Small intestine (tissue), 16 donors: ENCODE results near the gene IL12B. TPM values are rescaled to one million over a fixed set of nuclear protein-coding genes. Genes with fewer than 3 reads are reported as not detected.
"Not testable (repeated sequence)": the region's sequence is repeated elsewhere in the genome, so short reads cannot be mapped to it uniquely, and the experiment has no call there.

ENCODE experiments used
- DNase-seq, 2 donors: peaks; one replicate each; pipeline versions ENCODE4 v3.0.0 to v3.0.0-alpha.2; 2013
- FAIRE-seq: peaks from 2 replicates; lab custom pipeline; 2012; peaks lifted over from hg19 to GRCh38; lab: Jason Lieb, UNC
- H3K27ac ChIP-seq, 3 donors: one replicate each; pipeline ENCODE4 v1.5.1; 2013; ENCODE audit warnings: low read length in 2 of 3, mild to moderate bottlenecking in 2 of 3, control low read depth in 1 of 3, inconsistent platforms in 1 of 3, low read depth in 1 of 3, moderate library complexity in 1 of 3
- H3K27me3 ChIP-seq, 3 donors: one replicate each; pipeline ENCODE4 v1.6.1; 2013; ENCODE audit warnings: low read length in 3 of 3, inconsistent platforms in 1 of 3; ENCODE audit not compliant: control insufficient read depth in 3 of 3, insufficient read depth in 3 of 3
- H3K36me3 ChIP-seq, 3 donors: one replicate each; pipeline ENCODE4 v1.6.1; 2013; ENCODE audit warnings: low read length in 3 of 3, inconsistent platforms in 1 of 3, low read depth in 1 of 3, mild to moderate bottlenecking in 1 of 3, moderate library complexity in 1 of 3; ENCODE audit not compliant: control insufficient read depth in 3 of 3, insufficient read depth in 2 of 3
- H3K4me1 ChIP-seq, 3 donors: one replicate each; pipeline ENCODE4 v1.6.1; 2013; ENCODE audit warnings: low read length in 2 of 3, inconsistent platforms in 1 of 3, low read depth in 1 of 3, mild to moderate bottlenecking in 1 of 3, moderate library complexity in 1 of 3; ENCODE audit not compliant: control insufficient read depth in 3 of 3, insufficient read depth in 2 of 3
- H3K4me3 ChIP-seq, 3 donors: one replicate each; pipeline ENCODE4 v1.5.1; 2013; ENCODE audit warnings: low read length in 3 of 3, control low read depth in 1 of 3, inconsistent platforms in 1 of 3, low read depth in 1 of 3, mild to moderate bottlenecking in 1 of 3, moderate library complexity in 1 of 3
- H3K9me3 ChIP-seq, 2 donors: one replicate each; pipeline ENCODE4 v1.6.1; 2013; ENCODE audit warnings: low read depth in 1 of 2, low read length in 1 of 2; ENCODE audit not compliant: control insufficient read depth in 2 of 2, insufficient read depth in 1 of 2
- WGBS, 3 donors: extraction: QIAGEN DNeasy Blood & Tissue Kit; methylation state at CpG; one replicate each; pipeline ENCODE4 v1.1.7; 2013; 5-methylcytosine and 5-hydroxymethylcytosine counted together
- long read RNA-seq, 10 donors: transcript quantifications; one replicate each; lab custom pipeline, GENCODE V29; 2026
- polyA plus RNA-seq, 4 donors: library from polyadenylated mRNA; stranded (reverse) in 3 of 4; unstranded in 1 of 4; fragments of 200-250 nt in 3 of 4; fragments of 120-200 nt in 1 of 4; gene quantifications; one replicate each; pipeline versions ENCODE4 v1.2.1 to v1.2.3, GENCODE V29; 2013
- donor health status: healthy with polysubstance abuse.
- donor health status: control.
- donor health status: control.
- donor health status: Bipolar disorder and iron deficiency.
- donor health status: healthy.

The IL12B gene
- polyA plus RNA-seq, result under 1 TPM in 1 of 4 donors, not detected in 3; 0.07 TPM
- long read RNA-seq, donor 1, result 0 reads
- long read RNA-seq, donor 2, result 0 reads
- long read RNA-seq, donor 3, result 0 reads
- long read RNA-seq, donor 4, result 0 reads
- long read RNA-seq, donor 5, result 0 reads
- long read RNA-seq, donor 6, result 0 reads
- long read RNA-seq, donor 7, result 0 reads
- long read RNA-seq, donor 8, result 0 reads
- long read RNA-seq, donor 9, result 0 reads
- long read RNA-seq, donor 10, result 0 reads

- Histone ChIP-seq H3K4me3 (peak within 1 kb of the TSS in 2 of 3 donors; percentile 18 to 38), H3K36me3 (no peaks in the 10 kb centered on the region), H3K4me1 (peaks cover 0 to 10% (median 0%) of the 10 kb centered on the region in 3 donors), H3K27me3 (peaks cover 0 to 21% (median 0%) of the 10 kb centered on the region in 3 donors), H3K27ac (no peak within 1 kb of the TSS), H3K9me3 (no peaks in the 10 kb centered on the region)
- WGBS, 3 donors, result 43 to 52% (median 47%) methylated on average over 4 of the region's 4 CpGs
- no peak for FAIRE-seq
- no peak for DNase-seq
These were observed at the start of gene IL12B for GRCh38 chr5:159330131-159330800. IL12B (minus strand) TSS chr5:159330487; CDS start chr5:159326782, 3,705 bp downstream.

GRCh38 chr5:159377653-159378052 lies 47.4 kb upstream of the IL12B start:
- FAIRE-seq, result no peak
- H3K9me3 ChIP-seq, result peaks cover 0 to 8% of the 10 kb centered on the region in 2 donors
- no peaks in the 10 kb centered on the region for H3K36me3 ChIP-seq
- no peak overlapping the region for H3K4me3 ChIP-seq
- no peak overlapping the region for H3K27ac ChIP-seq
- no peak for DNase-seq
- H3K27me3 ChIP-seq, result no peaks in the 10 kb centered on the region
- no peaks in the 10 kb centered on the region for H3K4me1 ChIP-seq

GRCh38 chr5:159367866-159368265 lies 37.6 kb upstream of the IL12B start:
- not testable (repeated sequence) for DNase-seq, H3K4me3 ChIP-seq, H3K4me1 ChIP-seq, H3K9me3 ChIP-seq, FAIRE-seq, H3K36me3 ChIP-seq, H3K27me3 ChIP-seq, H3K27ac ChIP-seq
- 43 to 56% (median 48%) methylated on average over 1 of the region's 1 CpG for WGBS, 3 donors

- not testable (repeated sequence) for H3K36me3 ChIP-seq, H3K9me3 ChIP-seq, FAIRE-seq, H3K27ac ChIP-seq, H3K4me3 ChIP-seq, DNase-seq, H3K4me1 ChIP-seq, H3K27me3 ChIP-seq
- WGBS, 3 donors, result 70 to 81% (median 80%) methylated on average over 5 of the region's 5 CpGs
These were observed 36.5 kb upstream of the IL12B start for GRCh38 chr5:159366776-159367175.

- H3K9me3 ChIP-seq, result no peaks in the 10 kb centered on the region
- no peak overlapping the region for H3K27ac ChIP-seq
- H3K27me3 ChIP-seq, result no peaks in the 10 kb centered on the region
- no peaks in the 10 kb centered on the region for H3K36me3 ChIP-seq
- FAIRE-seq, result no peak
- no peak overlapping the region for H3K4me3 ChIP-seq
- DNase-seq, result peak in 1 of 2 donors; percentile 1
- no peaks in the 10 kb centered on the region for H3K4me1 ChIP-seq
These were observed 31.9 kb upstream of the IL12B start for GRCh38 chr5:159362220-159362619.

- H3K36me3 ChIP-seq, FAIRE-seq: not testable (repeated sequence)
- 67 to 80% (median 72%) methylated on average over 7 of the region's 7 CpGs for WGBS, 3 donors
These were observed 29.6 kb upstream of the IL12B start for GRCh38 chr5:159359871-159360270.

GRCh38 chr5:159359408-159359807 lies 29.1 kb upstream of the IL12B start:
- Histone ChIP-seq H3K27ac (no peak overlapping the region), H3K9me3 (no peaks in the 10 kb centered on the region), H3K36me3 (no peaks in the 10 kb centered on the region), H3K4me1 (no peaks in the 10 kb centered on the region), H3K4me3 (no peak overlapping the region), H3K27me3 (no peaks in the 10 kb centered on the region)
- 79 to 84% (median 79%) methylated on average over 2 of the region's 2 CpGs for WGBS, 3 donors
- DNase-seq, result no peak
- FAIRE-seq, result no peak

More at GRCh38 chr5:159359871-159360270, 29.6 kb upstream of the IL12B start:
- H3K4me3 ChIP-seq, H3K27me3 ChIP-seq, H3K27ac ChIP-seq, DNase-seq, H3K4me1 ChIP-seq, H3K9me3 ChIP-seq: not testable (repeated sequence)

GRCh38 chr5:159353661-159354252 lies 23.5 kb upstream of the IL12B start:
- no peak for FAIRE-seq
- 64 to 68% (median 66%) methylated on average over 4 of the region's 4 CpGs for WGBS, 3 donors

More at GRCh38 chr5:159353661-159354252, 23.5 kb upstream of the IL12B start:
- no peaks in the 10 kb centered on the region for H3K27me3 ChIP-seq
- H3K36me3 ChIP-seq, result no peaks in the 10 kb centered on the region
- no peak overlapping the region for H3K4me3 ChIP-seq
- no peak overlapping the region for H3K27ac ChIP-seq
- no peaks in the 10 kb centered on the region for H3K4me1 ChIP-seq
- no peak for DNase-seq
- no peaks in the 10 kb centered on the region for H3K9me3 ChIP-seq
